Tibial artery (tissue), 4 donors: Measurements from ENCODE around the gene ARFGAP1.

Experiments
- DNase-seq, 2 donors: peaks; one replicate each; pipeline ENCODE4 v3.0.0-alpha.2; 2019
- H3K27ac ChIP-seq, 2 donors: fragments of 200-600 bp; sonication (generic) in 1 of 2; 1 replicate in 1 of 2; 2 replicates in 1 of 2; pipeline ENCODE4 v1.5.1; 2018 to 2019; ENCODE audit warnings: mild to moderate bottlenecking in 1 of 2
- H3K27me3 ChIP-seq, 2 donors: fragments of 200-600 bp; sonication (generic) in 1 of 2; one replicate each; pipeline versions ENCODE4 v1.5.1 to v1.6.0; 2016 to 2019
- H3K36me3 ChIP-seq, 3 donors: fragments of 200-600 bp; sonication (generic) in 2 of 3; one replicate each; pipeline ENCODE4 v1.5.1; 2016 to 2019; ENCODE audit warnings: mild to moderate bottlenecking in 2 of 3
- H3K4me1 ChIP-seq, 4 donors: fragments of 200-600 bp; sonication (generic) in 2 of 4; 1 replicate in 3 of 4; 2 replicates in 1 of 4; pipeline ENCODE4 v1.5.1; 2016 to 2019
- H3K4me3 ChIP-seq, 2 donors: fragments of 200-600 bp; sonication (generic) in 1 of 2; 1 replicate in 1 of 2; 2 replicates in 1 of 2; pipeline ENCODE4 v1.5.1; 2018 to 2019; ENCODE audit warnings: mild to moderate bottlenecking in 2 of 2
- H3K9me3 ChIP-seq, 3 donors: fragments of 200-600 bp; sonication (generic) in 1 of 3; one replicate each; pipeline ENCODE4 v1.5.1; 2016 to 2019
- CTCF ChIP-seq, 2 experiments: fragments of 200-600 bp in 1 of 2; fragments of 450-650 bp in 1 of 2; IDR thresholded peaks; one replicate each; pipeline ENCODE4 v1.5.1; 2017 to 2019; ENCODE audit warnings: antibody characterized with exemption in 2 of 2, mild to moderate bottlenecking in 1 of 2, moderate library complexity in 1 of 2
- intact Hi-C: fragments of 100-400 bp; cut with DNase I; formaldehyde crosslinking; loops from one replicate; pipeline ENCODE4 v1.15.0; 2023; ENCODE audit warnings: low total_unique reads

Gene ARFGAP1

GRCh38 chr20:63311833-63312243 is 39.2 kb downstream of the ARFGAP1 start:
- Histone ChIP-seq H3K9me3 (no peaks in the 10 kb centered on the region), H3K27me3 (peaks cover 0 to 88% of the 10 kb centered on the region in 2 donors), H3K4me3 (no peak overlapping the region), H3K27ac (no peak overlapping the region), H3K36me3 (no peaks in the 10 kb centered on the region), H3K4me1 (no peaks in the 10 kb centered on the region)
- no peak for DNase-seq
- no peak for TF ChIP-seq CTCF (IDR thresholded peaks at IDR 0.05)
- intact Hi-C loops: no loop called here

- H3K27me3 ChIP-seq: peaks cover 0 to 83% of the 10 kb centered on the region in 2 donors
- DNase-seq: no peak
These were observed 39.7 kb downstream of the ARFGAP1 start for GRCh38 chr20:63312273-63312672.

GRCh38 chr20:63312690-63313348 is 40.2 kb downstream of the ARFGAP1 start:
- H3K4me1 ChIP-seq: no peaks in the 10 kb centered on the region
- H3K27ac ChIP-seq: no peak overlapping the region
- peaks cover 0 to 78% of the 10 kb centered on the region in 2 donors for H3K27me3 ChIP-seq
- no peak for DNase-seq
- no peaks in the 10 kb centered on the region for H3K9me3 ChIP-seq
- TF ChIP-seq CTCF (IDR thresholded peaks at IDR 0.05): no peak
- H3K4me3 ChIP-seq: no peak overlapping the region
- no peaks in the 10 kb centered on the region for H3K36me3 ChIP-seq
- intact Hi-C loops: no loop called here

More at GRCh38 chr20:63312273-63312672, 39.7 kb downstream of the ARFGAP1 start:
- Histone ChIP-seq H3K27ac (no peak overlapping the region), H3K9me3 (no peaks in the 10 kb centered on the region), H3K4me1 (no peaks in the 10 kb centered on the region), H3K4me3 (no peak overlapping the region), H3K36me3 (no peaks in the 10 kb centered on the region)
- intact Hi-C loops: no loop called here
- no peak for TF ChIP-seq CTCF (IDR thresholded peaks at IDR 0.05)

- Histone ChIP-seq H3K9me3 (no peaks in the 10 kb centered on the region), H3K4me3 (no peak overlapping the region), H3K27me3 (peaks cover 0 to 75% of the 10 kb centered on the region in 2 donors), H3K4me1 (no peaks in the 10 kb centered on the region), H3K27ac (no peak overlapping the region), H3K36me3 (no peaks in the 10 kb centered on the region)
- DNase-seq: no peak
- TF ChIP-seq CTCF (IDR thresholded peaks at IDR 0.05): no peak
- intact Hi-C loops: no loop called here
These were observed 40.9 kb downstream of the ARFGAP1 start for GRCh38 chr20:63313349-63314014.

GRCh38 chr20:63314015-63314471 is 41.4 kb downstream of the ARFGAP1 start:
- Histone ChIP-seq H3K4me3 (no peak overlapping the region), H3K36me3 (no peaks in the 10 kb centered on the region), H3K27ac (no peak overlapping the region), H3K27me3 (peaks cover 0 to 75% of the 10 kb centered on the region in 2 donors), H3K9me3 (no peaks in the 10 kb centered on the region), H3K4me1 (no peaks in the 10 kb centered on the region)
- intact Hi-C loops: no loop called here
- no peak for TF ChIP-seq CTCF (IDR thresholded peaks at IDR 0.05)
- DNase-seq: no peak
